Measurements from ENCODE around the gene LRRC8E. TPM values are rescaled to one million over a fixed set of nuclear protein-coding genes. Genes with fewer than 3 reads are reported as not detected.
"Not testable (repeated sequence)": the region's sequence is repeated elsewhere in the genome, so short reads cannot be mapped to it uniquely, and the experiment has no call there.

Gene LRRC8E
- total and polyA plus RNA-seq, 8 donors: 2.6 to 6.1 (median 4.7) TPM

- intact Hi-C loops (cut with DNase I): no loop called here
- no peaks in the 10 kb centered on the region for H3K9me3 ChIP-seq
- DNase-seq (no peak), ATAC-seq (no peak), FAIRE-seq (no peak)
- TF ChIP-seq, protein P1, sequence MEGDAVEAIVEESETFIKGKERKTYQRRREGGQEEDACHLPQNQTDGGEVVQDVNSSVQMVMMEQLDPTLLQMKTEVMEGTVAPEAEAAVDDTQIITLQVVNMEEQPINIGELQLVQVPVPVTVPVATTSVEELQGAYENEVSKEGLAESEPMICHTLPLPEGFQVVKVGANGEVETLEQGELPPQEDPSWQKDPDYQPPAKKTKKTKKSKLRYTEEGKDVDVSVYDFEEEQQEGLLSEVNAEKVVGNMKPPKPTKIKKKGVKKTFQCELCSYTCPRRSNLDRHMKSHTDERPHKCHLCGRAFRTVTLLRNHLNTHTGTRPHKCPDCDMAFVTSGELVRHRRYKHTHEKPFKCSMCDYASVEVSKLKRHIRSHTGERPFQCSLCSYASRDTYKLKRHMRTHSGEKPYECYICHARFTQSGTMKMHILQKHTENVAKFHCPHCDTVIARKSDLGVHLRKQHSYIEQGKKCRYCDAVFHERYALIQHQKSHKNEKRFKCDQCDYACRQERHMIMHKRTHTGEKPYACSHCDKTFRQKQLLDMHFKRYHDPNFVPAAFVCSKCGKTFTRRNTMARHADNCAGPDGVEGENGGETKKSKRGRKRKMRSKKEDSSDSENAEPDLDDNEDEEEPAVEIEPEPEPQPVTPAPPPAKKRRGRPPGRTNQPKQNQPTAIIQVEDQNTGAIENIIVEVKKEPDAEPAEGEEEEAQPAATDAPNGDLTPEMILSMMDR (IDR thresholded peaks at IDR 0.05): no peak
- H3K4me3 ChIP-seq: no peak overlapping the region
- H3K27ac ChIP-seq: no peak overlapping the region
- WGBS, 2 donors: 85 to 89% methylated on average over 8 of the region's 8 CpGs
- no peaks in the 10 kb centered on the region for H3K4me1 ChIP-seq
- no peaks in the 10 kb centered on the region for H3K36me3 ChIP-seq
- H3K27me3 ChIP-seq: no peaks in the 10 kb centered on the region
Observed at GRCh38 chr19:7885818-7886217, 2.5 kb upstream of the LRRC8E start.

DNA sequence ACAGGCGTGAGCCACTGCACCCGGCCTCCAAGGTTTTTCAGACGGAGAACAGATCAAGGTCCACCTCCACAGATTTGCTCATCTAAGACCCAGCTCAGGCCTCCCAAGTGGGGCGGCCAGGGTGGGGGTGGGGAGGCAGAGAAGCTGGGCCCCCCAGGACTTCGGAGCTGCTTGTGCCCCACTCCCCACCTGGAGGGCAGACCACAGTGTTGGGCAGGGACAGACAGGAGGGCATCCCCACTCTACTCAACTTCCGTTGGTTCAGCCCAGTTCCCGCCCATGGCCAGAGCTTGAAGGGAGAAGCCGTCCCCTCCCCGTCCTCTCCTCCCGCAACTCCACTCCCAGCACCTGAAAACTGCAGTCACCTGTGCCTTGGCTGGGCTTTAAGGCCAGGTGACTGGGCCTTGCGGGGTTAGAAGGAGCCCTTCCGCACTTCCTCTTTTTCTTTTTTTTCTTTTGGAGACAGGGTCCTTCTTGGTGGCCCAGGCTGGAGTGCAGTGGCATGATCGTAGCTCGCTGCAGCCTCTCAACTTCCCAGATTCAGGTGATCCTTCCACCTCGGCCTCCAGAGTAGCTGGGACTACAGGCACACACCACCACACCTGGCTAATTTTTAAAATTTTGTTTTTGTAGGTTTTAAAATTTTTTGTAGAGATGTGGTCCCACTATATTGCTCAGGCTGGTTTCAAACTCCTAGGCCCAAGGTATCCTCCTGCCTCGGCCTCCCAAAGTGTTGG is 734 bp upstream of the LRRC8E start:
- Histone ChIP-seq H3K36me3 (no peaks in the 10 kb centered on the region), H3K27ac (no peak overlapping the region), H3K27me3 (no peaks in the 10 kb centered on the region), H3K4me1 (no peaks in the 10 kb centered on the region), H3K9me3 (no peaks in the 10 kb centered on the region), H3K4me3 (peak overlapping the region in 2 of 4 donors; percentile 71 to 75)
- FAIRE-seq (no peak), DNase-seq (peak in 1 of 6 donors; percentile 11), ATAC-seq (no peak)
- TF ChIP-seq, protein P1 (IDR thresholded peaks at IDR 0.05): no peak
- 81 to 84% methylated on average over 16 of the region's 16 CpGs for WGBS, 2 donors
- intact Hi-C loops (cut with DNase I): no loop called here

GRCh38 chr19:7888826-7889217 is 512 bp downstream of the LRRC8E start:
- WGBS, 2 donors: 48 to 50% methylated on average over 8 of the region's 8 CpGs
- peak in 1 of 6 donors; percentile 25 for DNase-seq
- Histone ChIP-seq H3K27ac (peak overlapping the region; percentile 57 to 80 (median 68)), H3K4me1 (no peaks in the 10 kb centered on the region), H3K36me3 (no peaks in the 10 kb centered on the region), H3K27me3 (no peaks in the 10 kb centered on the region), H3K9me3 (no peaks in the 10 kb centered on the region), H3K4me3 (peak overlapping the region; percentile 18 to 75 (median 57))
- TF ChIP-seq, protein P1 (IDR thresholded peaks at IDR 0.05): no peak
- intact Hi-C loops (cut with DNase I): no loop called here
- no peak for FAIRE-seq
- ATAC-seq: peak in 3 of 4 donors; percentile 9 to 20 (median 12)

GRCh38 chr19:7893362-7894101 is 5.2 kb downstream of the LRRC8E start:
- FAIRE-seq; H3K4me1 ChIP-seq; intact Hi-C loops (cut with DNase I); H3K4me3 ChIP-seq; H3K27me3 ChIP-seq; H3K27ac ChIP-seq; H3K9me3 ChIP-seq; ATAC-seq; H3K36me3 ChIP-seq: not testable (repeated sequence)
- WGBS, 2 donors: 90 to 92% methylated on average over 18 of the region's 18 CpGs
- DNase-seq: peak in 1 of 6 donors; percentile 7

DNA sequence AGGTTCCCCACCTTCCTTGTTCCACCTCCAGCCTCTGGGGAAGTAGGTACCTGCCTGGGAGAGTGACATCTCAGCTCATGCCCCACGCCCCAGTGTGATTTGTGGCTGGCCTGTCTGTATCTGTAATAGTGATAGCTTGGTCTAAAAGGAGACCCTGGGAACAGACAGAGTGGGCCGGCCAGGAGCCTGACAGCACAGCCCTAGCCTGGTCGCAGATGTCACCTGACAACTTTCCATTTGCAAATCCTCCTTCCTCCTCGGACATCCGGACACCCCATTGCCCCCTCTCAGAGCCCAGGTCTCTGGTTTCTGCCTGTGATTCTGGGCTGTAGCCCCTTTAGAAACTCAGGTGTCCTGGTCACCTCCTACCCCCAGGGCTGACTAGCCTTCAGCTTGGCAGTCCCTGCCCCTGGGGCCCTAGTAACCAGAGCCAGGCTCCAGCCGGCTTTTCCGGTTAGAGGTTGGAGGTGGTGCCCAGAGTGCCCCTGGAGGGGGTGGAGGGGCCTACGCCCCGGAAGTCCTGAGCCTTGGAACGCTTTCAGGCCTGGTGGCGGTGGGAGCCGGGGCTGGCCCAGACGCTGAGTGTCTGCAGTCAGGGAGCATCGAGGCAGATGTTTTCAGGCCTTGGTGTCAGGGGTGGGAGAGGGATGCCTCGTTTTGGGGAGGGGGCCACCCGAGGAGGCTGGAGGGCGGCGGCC is 6.5 kb downstream of the LRRC8E start:
- intact Hi-C loops (cut with DNase I): no loop called here
- peak in 5 of 6 donors; percentile 49 to 80 (median 58) for DNase-seq
- TF ChIP-seq, protein P1 (IDR thresholded peaks at IDR 0.05): no peak
- no peak overlapping the region for H3K4me3 ChIP-seq
- H3K36me3 ChIP-seq: no peaks in the 10 kb centered on the region
- no peaks in the 10 kb centered on the region for H3K27me3 ChIP-seq
- no peaks in the 10 kb centered on the region for H3K9me3 ChIP-seq
- H3K4me1 ChIP-seq: no peaks in the 10 kb centered on the region
- FAIRE-seq: no peak
- 29 to 42% methylated on average over 18 of the region's 18 CpGs for WGBS, 2 donors
- ATAC-seq: peak; percentile 55 to 88 (median 77)
- H3K27ac ChIP-seq: peak overlapping the region in 3 of 4 donors; percentile 20 to 57 (median 39)

Measured in pancreas (tissue), 10 donors.